PC-3 (cell line): ENCODE data around the gene CCDC34. TPM values are rescaled to one million over a fixed set of nuclear protein-coding genes. Genes with fewer than 3 reads are reported as not detected.

Experiments
- ATAC-seq: fragments of 200-7000 bp; cut with Tn5 transposase; 2 replicates; pipeline ENCODE4 v1.9.1; 2020; ENCODE audit warnings: mild to moderate bottlenecking, moderate library complexity
- BruUV-seq: library from RNA; stranded (reverse); fragments of 400-500 nt; replicated peaks from 2 replicates; lab custom pipeline; 2021; lab: Mats Ljungman, UMichigan
- CTCF ChIA-PET: fragments of 300-600 bp; sonication (Branson Sonifier 250); formaldehyde crosslinking; loops from one replicate; lab custom pipeline; 2022; ENCODE audit warnings: antibody characterized with exemption; lab: Charles Lee
- POLR2A ChIA-PET: fragments of 300-600 bp; sonication (Branson Sonifier 250); formaldehyde crosslinking; loops from one replicate; lab custom pipeline; 2022; ENCODE audit warnings: antibody characterized with exemption; ENCODE audit not compliant: unreplicated experiment; lab: Charles Lee
- DNase-seq: peaks from one replicate; pipeline ENCODE4 v3.0.0-alpha.2; 2015
- H2AFZ ChIP-seq: fragments of 300-600 bp; sonication (generic); 2 replicates; pipeline ENCODE4 v1.6.0; 2016; ENCODE audit warnings: antibody characterized with exemption, low read length
- H3F3A ChIP-seq: fragments of 300-600 bp; sonication (generic); one replicate; pipeline ENCODE4 v1.6.0; 2017; ENCODE audit warnings: antibody characterized with exemption, low read length, control low read depth, mild to moderate bottlenecking; ENCODE audit not compliant: unreplicated experiment
- H3K27ac ChIP-seq: fragments of 300-600 bp; sonication (generic); 2 replicates; pipeline ENCODE4 v1.5.1; 2016; ENCODE audit warnings: mild to moderate bottlenecking, low read length
- H3K27me3 ChIP-seq: fragments of 300-600 bp; sonication (generic); 2 replicates; pipeline ENCODE4 v1.6.1; 2016; ENCODE audit warnings: low read length, mixed read lengths
- H3K36me3 ChIP-seq: fragments of 300-600 bp; sonication (generic); 2 replicates; pipeline ENCODE4 v1.6.1; 2016; ENCODE audit warnings: low read depth, mixed run types, low read length, mixed read lengths
- H3K4me1 ChIP-seq: fragments of 300-600 bp; sonication (generic); 2 replicates; pipeline ENCODE4 v1.5.1; 2016; ENCODE audit warnings: low read length; ENCODE audit not compliant: insufficient read depth
- H3K4me2 ChIP-seq: fragments of 300-600 bp; sonication (generic); 2 replicates; pipeline ENCODE4 v1.6.0; 2016; ENCODE audit warnings: low read length
- H3K4me3 ChIP-seq: fragments of 300-600 bp; sonication (generic); 2 replicates; pipeline ENCODE4 v1.5.1; 2016; ENCODE audit warnings: mild to moderate bottlenecking, low read length, mixed read lengths
- H3K79me2 ChIP-seq: fragments of 300-600 bp; sonication (generic); 2 replicates; pipeline ENCODE4 v1.6.1; 2017; ENCODE audit warnings: low read length, mixed read lengths
- H3K9ac ChIP-seq: fragments of 300-600 bp; sonication (generic); 2 replicates; pipeline ENCODE4 v1.6.0; 2016; ENCODE audit warnings: mild to moderate bottlenecking, low read length
- H3K9me2 ChIP-seq: fragments of 300-600 bp; sonication (generic); replicated peaks from 2 replicates; pipeline ENCODE4 v1.6.1; 2016; ENCODE audit warnings: mixed run types, low read length, mixed read lengths
- H3K9me3 ChIP-seq: fragments of 300-600 bp; sonication (generic); 2 replicates; pipeline ENCODE4 v1.6.1; 2016; ENCODE audit warnings: low read length, mixed read lengths
- H4K20me1 ChIP-seq: fragments of 300-600 bp; sonication (generic); 2 replicates; pipeline ENCODE4 v1.6.1; 2016; ENCODE audit warnings: low read length, mixed read lengths
- EZH2 ChIP-seq: fragments of 300-600 bp; sonication (generic); IDR thresholded peaks from one replicate; pipeline ENCODE4 v1.6.1; 2017; ENCODE audit warnings: antibody characterized with exemption, mild to moderate bottlenecking, low read length; ENCODE audit not compliant: unreplicated experiment
- EZH2phosphoT487 ChIP-seq: fragments of 300-600 bp; sonication (generic); IDR thresholded peaks from 2 replicates; pipeline ENCODE4 v1.6.1; 2018; ENCODE audit warnings: mild to moderate bottlenecking, antibody characterized with exemption, low read length, borderline replicate concordance
- intact Hi-C: fragments of 100-400 bp; cut with micrococcal nuclease; formaldehyde crosslinking; loops from 2 replicates; pipeline ENCODE4 v1.9.0; 2023
- total RNA-seq: library from RNA; depleted of rRNA; stranded (reverse); fragments of >200 nt; gene quantifications from 2 replicates; pipeline ENCODE4 v1.2.3, GENCODE V29; 2014
- TF ChIP-seq, protein P1 (sequence below): fragments of 300-600 bp; sonication (generic); conservative IDR thresholded peaks from 2 replicates; pipeline ENCODE4 v1.5.1; 2017; ENCODE audit warnings: antibody characterized with exemption, low read depth, mild to moderate bottlenecking, low read length

CCDC34 gene
- total RNA-seq, 1 experiment from 2014 or later, result 11.0 TPM

DNA sequence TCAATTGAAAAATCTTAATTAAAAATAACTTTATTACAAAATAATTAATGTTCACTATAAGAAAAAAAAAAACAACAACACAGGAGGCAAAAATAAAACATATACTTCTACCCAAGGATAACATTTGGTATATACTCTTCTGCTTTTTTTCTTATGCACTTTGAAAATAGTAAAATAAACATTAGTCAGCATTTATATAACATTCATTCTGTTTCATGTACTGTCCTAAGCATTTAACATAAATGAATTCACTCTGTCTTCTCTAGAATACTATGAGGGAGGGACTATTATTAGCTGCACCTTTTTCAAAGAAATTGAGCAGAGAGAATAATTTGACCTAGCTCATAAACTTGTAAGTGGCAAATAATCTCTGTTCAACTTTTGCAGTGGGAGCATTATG lies 48.3 kb upstream of the CCDC34 start:
- no peak overlapping the region for H3K27ac ChIP-seq
- no peaks in the 10 kb centered on the region for H3K9me3 ChIP-seq
- peaks cover 32% of the 10 kb centered on the region for H3K79me2 ChIP-seq
- ATAC-seq (peak; percentile 54), DNase-seq (no peak)
- CTCF ChIA-PET, result no interaction called here
- no peaks in the 10 kb centered on the region for H3F3A ChIP-seq
- POLR2A ChIA-PET, result no interaction called here
- H2AFZ ChIP-seq, result no peak overlapping the region
- H3K9ac ChIP-seq, result no peak overlapping the region
- no peaks in the 10 kb centered on the region for H3K27me3 ChIP-seq
- H4K20me1 ChIP-seq, result no peaks in the 10 kb centered on the region
- H3K36me3 ChIP-seq, result no peaks in the 10 kb centered on the region
- H3K4me3 ChIP-seq, result no peak overlapping the region
- no TSS peak for BruUV-seq
- TF ChIP-seq, protein P1, sequence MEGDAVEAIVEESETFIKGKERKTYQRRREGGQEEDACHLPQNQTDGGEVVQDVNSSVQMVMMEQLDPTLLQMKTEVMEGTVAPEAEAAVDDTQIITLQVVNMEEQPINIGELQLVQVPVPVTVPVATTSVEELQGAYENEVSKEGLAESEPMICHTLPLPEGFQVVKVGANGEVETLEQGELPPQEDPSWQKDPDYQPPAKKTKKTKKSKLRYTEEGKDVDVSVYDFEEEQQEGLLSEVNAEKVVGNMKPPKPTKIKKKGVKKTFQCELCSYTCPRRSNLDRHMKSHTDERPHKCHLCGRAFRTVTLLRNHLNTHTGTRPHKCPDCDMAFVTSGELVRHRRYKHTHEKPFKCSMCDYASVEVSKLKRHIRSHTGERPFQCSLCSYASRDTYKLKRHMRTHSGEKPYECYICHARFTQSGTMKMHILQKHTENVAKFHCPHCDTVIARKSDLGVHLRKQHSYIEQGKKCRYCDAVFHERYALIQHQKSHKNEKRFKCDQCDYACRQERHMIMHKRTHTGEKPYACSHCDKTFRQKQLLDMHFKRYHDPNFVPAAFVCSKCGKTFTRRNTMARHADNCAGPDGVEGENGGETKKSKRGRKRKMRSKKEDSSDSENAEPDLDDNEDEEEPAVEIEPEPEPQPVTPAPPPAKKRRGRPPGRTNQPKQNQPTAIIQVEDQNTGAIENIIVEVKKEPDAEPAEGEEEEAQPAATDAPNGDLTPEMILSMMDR, result no peak
- TF ChIP-seq EZH2 (no peak), EZH2phosphoT487 (no peak)
- H3K4me1 ChIP-seq, result peaks cover 27% of the 10 kb centered on the region
- intact Hi-C loops, result no loop called here
- H3K9me2 ChIP-seq, result no peaks in the 10 kb centered on the region
- no peak overlapping the region for H3K4me2 ChIP-seq

DNA sequence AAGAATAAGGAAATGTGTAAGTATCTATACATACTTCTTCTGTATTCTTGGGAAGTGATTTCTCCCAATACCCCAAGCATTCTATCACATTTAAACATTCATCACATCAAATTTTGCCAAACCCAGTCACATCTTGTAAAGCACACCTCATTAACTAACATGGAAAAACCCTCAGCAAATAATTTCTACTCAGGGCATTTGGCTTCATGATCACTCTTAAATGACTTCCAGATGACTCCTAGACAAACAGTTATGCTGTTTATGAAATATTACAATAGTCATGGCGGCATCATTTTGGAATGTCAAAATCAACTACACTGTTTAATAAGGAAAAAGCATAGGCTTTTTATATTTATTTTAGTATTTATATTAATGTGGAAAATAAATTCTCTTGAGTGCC lies 47.3 kb upstream of the CCDC34 start:
- Histone ChIP-seq H3K36me3 (no peaks in the 10 kb centered on the region), H3F3A (no peaks in the 10 kb centered on the region), H3K9me2 (no peaks in the 10 kb centered on the region), H3K27me3 (no peaks in the 10 kb centered on the region), H3K27ac (no peak overlapping the region), H3K4me1 (peaks cover 17% of the 10 kb centered on the region), H3K9ac (no peak overlapping the region), H3K9me3 (no peaks in the 10 kb centered on the region), H2AFZ (no peak overlapping the region), H3K4me3 (no peak overlapping the region), H4K20me1 (no peaks in the 10 kb centered on the region), H3K4me2 (no peak overlapping the region), H3K79me2 (peaks cover 21% of the 10 kb centered on the region)
- CTCF ChIA-PET, result no interaction called here
- intact Hi-C loops, result no loop called here
- POLR2A ChIA-PET, result no interaction called here
- no peak for ATAC-seq
- no TSS peak for BruUV-seq
- no peak for DNase-seq
- TF ChIP-seq, protein P1, result no peak
- no peak for TF ChIP-seq EZH2phosphoT487
- no peak for TF ChIP-seq EZH2

DNA sequence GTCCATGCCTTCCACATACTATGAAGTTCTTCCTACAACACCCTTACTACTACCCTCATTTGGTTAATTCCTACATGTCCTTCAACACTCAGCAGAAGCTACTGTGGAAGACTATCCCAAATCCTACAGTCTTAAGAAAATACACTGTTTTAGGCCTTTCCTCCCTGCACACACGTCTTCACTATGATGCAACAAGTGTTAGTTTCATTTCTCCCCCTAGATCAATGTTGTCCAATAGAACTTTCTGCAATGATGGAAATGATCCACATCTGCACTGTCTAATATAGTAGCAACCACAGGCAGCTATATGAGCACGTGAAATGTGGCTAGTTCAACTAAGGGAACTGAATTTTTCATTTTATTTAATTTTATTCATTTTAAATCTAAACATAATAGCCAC lies 46.7 kb upstream of the CCDC34 start:
- Histone ChIP-seq H2AFZ (no peak overlapping the region), H3K36me3 (no peaks in the 10 kb centered on the region), H3K4me2 (no peak overlapping the region), H3K9ac (no peak overlapping the region), H3K9me2 (no peaks in the 10 kb centered on the region), H3K79me2 (peaks cover 16% of the 10 kb centered on the region), H4K20me1 (no peaks in the 10 kb centered on the region), H3F3A (no peaks in the 10 kb centered on the region), H3K9me3 (no peaks in the 10 kb centered on the region), H3K27ac (no peak overlapping the region), H3K27me3 (no peaks in the 10 kb centered on the region), H3K4me1 (peaks cover 12% of the 10 kb centered on the region), H3K4me3 (no peak overlapping the region)
- no TSS peak for BruUV-seq
- intact Hi-C loops, result no loop called here
- ChIA-PET POLR2A (no interaction called here), CTCF (no interaction called here)
- ATAC-seq, result no peak
- TF ChIP-seq EZH2 (no peak), EZH2phosphoT487 (no peak)
- TF ChIP-seq, protein P1, result no peak
- no peak for DNase-seq
